Hepatocyte (in vitro differentiated cells): ENCODE measurements around the gene CTNNA3.

Source experiments
- CTCF ChIP-seq: fragments of 200-600 bp; sonication (generic); IDR thresholded peaks from 2 replicates; pipeline ENCODE4 v1.5.1; 2016; ENCODE audit warnings: antibody characterized with exemption, mild to moderate bottlenecking; ENCODE audit not compliant: poor library complexity
- EZH2 ChIP-seq: fragments of 200-600 bp; sonication (generic); IDR thresholded peaks from 2 replicates; pipeline ENCODE4 v1.6.1; 2016; ENCODE audit warnings: antibody characterized with exemption, mild to moderate bottlenecking, borderline replicate concordance
- EZH2phosphoT487 ChIP-seq: fragments of 200-600 bp; sonication (generic); IDR thresholded peaks from one replicate; pipeline ENCODE4 v1.6.1; 2018; ENCODE audit warnings: antibody characterized with exemption, mild to moderate bottlenecking, low read depth, moderate library complexity; ENCODE audit not compliant: unreplicated experiment, severe bottlenecking

GRCh38 chr10:66292922-66293321 is 1403.1 kb downstream of the CTNNA3 start:
- TF ChIP-seq CTCF, result no peak
- no peak for TF ChIP-seq EZH2phosphoT487
- no peak for TF ChIP-seq EZH2
